GM12878 (cell line): Measurements from ENCODE around the gene STX4.

Source experiments
- CHD2 ChIP-seq: IDR thresholded peaks from 2 replicates; pipeline ENCODE4 v1.6.1; 2011; ENCODE audit warnings: low read depth, low read length, improper control_type of control experiment, borderline replicate concordance
- CHD4 ChIP-seq: fragments of 200-600 bp; sonication (generic); IDR thresholded peaks from 2 replicates; pipeline ENCODE4 v1.6.1; 2016; ENCODE audit warnings: mild to moderate bottlenecking
- CREB1 ChIP-seq: IDR thresholded peaks from 2 replicates; pipeline ENCODE4 v1.6.1; 2012; ENCODE audit warnings: low read depth, mild to moderate bottlenecking, inconsistent platforms
- E2F8 ChIP-seq: fragments of 450-650 bp; IDR thresholded peaks from 2 replicates; pipeline ENCODE4 v1.6.1; 2018; ENCODE audit warnings: mild to moderate bottlenecking, low read depth, moderate library complexity; ENCODE audit not compliant: partially characterized antibody
- FOXM1 ChIP-seq: IDR thresholded peaks from 2 replicates; pipeline ENCODE4 v1.6.1; 2012; ENCODE audit warnings: low read depth, mild to moderate bottlenecking, inconsistent platforms, low read length, moderate library complexity
- PAX8 ChIP-seq: fragments of 450-650 bp; IDR thresholded peaks from 2 replicates; pipeline ENCODE4 v1.6.1; 2017; ENCODE audit warnings: mild to moderate bottlenecking, moderate library complexity
- RAD21 ChIP-seq: IDR thresholded peaks from 2 replicates; pipeline ENCODE4 v1.6.1; 2011; ENCODE audit warnings: mild to moderate bottlenecking, low read depth, low read length, moderate library complexity; ENCODE audit not compliant: insufficient read depth
- REST ChIP-seq: IDR thresholded peaks from 2 replicates; pipeline ENCODE4 v1.6.1; 2012; ENCODE audit warnings: mild to moderate bottlenecking, low read depth, low read length
- STAT1 ChIP-seq: fragments of 450-650 bp; conservative IDR thresholded peaks from 2 replicates; pipeline ENCODE4 v1.6.1; 2014; ENCODE audit warnings: antibody characterized with exemption, mild to moderate bottlenecking
- TAF1 ChIP-seq: IDR thresholded peaks from 2 replicates; pipeline ENCODE4 v1.6.1; 2011; ENCODE audit warnings: mild to moderate bottlenecking, low read depth, low read length, borderline replicate concordance
- TF ChIP-seq, protein P1 (sequence below): fragments of 450-650 bp; IDR thresholded peaks from 2 replicates; pipeline ENCODE4 v1.6.1; 2016; ENCODE audit warnings: mild to moderate bottlenecking
- TF ChIP-seq, protein P2 (sequence below), 3 experiments: IDR thresholded peaks in 2 of 3; conservative IDR thresholded peaks in 1 of 3; 2 replicates each; pipeline ENCODE4 v1.5.1; 2011; ENCODE audit warnings: low read depth in 3 of 3, low read length in 3 of 3, mild to moderate bottlenecking in 3 of 3, control low read depth in 2 of 3, moderate library complexity in 2 of 3, inconsistent platforms in 1 of 3, mixed read lengths in 1 of 3; ENCODE audit not compliant: control insufficient read depth in 2 of 3, insufficient read depth in 1 of 3; ENCODE audit errors: extremely low read depth in 1 of 3

DNA sequence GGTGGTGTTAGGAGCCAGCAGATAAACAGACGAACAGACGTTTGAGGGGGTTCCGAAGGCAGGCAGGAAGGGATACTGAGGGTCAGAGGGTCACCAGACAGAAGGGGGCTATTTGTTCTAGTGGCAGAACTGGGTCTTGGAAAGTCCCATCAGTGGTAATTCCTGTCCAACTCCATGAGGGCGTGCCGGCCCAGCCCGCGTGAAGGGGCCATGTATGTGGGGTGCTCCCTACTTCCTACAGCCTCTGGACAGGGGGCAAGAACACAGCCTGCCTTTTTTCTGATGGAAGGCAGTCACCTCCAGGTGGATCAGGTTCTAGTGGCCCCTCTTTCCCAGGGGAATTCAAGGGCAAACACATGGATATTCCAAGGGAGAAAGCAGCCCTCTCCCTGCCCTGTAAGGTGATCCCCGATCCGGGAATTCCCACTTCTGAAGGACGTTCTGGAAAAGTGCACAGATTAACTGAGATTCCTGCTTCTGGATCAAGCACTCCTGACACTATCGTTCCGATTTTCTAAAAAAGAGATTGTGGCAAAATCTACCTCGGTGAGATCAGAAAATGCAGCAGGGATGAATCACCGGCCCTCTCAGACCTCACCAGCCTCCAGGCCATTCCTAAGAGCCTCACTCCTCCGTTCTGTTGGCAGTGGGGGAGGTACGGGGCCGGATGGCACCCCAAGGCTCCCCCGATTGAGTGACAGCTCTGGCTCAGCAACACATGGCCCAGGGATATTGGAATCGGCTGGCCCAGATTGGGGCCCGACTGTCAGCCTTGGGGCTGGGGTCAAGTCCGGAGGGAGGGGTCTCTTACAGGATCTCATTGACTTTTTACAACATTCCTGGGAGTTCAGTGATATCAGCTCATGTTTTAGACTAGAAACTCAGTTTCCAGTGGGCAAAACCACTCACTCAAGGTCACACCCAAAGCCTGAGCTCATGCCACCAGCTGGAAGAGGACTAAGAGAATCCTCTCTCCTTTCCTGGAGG, 35.3 kb upstream of the STX4 start:
- TF ChIP-seq RAD21: no peak
- TF ChIP-seq STAT1: no peak
- TF ChIP-seq, protein P1, sequence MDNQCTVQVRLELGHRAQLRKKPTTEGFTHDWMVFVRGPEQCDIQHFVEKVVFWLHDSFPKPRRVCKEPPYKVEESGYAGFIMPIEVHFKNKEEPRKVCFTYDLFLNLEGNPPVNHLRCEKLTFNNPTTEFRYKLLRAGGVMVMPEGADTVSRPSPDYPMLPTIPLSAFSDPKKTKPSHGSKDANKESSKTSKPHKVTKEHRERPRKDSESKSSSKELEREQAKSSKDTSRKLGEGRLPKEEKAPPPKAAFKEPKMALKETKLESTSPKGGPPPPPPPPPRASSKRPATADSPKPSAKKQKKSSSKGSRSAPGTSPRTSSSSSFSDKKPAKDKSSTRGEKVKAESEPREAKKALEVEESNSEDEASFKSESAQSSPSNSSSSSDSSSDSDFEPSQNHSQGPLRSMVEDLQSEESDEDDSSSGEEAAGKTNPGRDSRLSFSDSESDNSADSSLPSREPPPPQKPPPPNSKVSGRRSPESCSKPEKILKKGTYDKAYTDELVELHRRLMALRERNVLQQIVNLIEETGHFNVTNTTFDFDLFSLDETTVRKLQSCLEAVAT: no peak
- TF ChIP-seq, protein P2, sequence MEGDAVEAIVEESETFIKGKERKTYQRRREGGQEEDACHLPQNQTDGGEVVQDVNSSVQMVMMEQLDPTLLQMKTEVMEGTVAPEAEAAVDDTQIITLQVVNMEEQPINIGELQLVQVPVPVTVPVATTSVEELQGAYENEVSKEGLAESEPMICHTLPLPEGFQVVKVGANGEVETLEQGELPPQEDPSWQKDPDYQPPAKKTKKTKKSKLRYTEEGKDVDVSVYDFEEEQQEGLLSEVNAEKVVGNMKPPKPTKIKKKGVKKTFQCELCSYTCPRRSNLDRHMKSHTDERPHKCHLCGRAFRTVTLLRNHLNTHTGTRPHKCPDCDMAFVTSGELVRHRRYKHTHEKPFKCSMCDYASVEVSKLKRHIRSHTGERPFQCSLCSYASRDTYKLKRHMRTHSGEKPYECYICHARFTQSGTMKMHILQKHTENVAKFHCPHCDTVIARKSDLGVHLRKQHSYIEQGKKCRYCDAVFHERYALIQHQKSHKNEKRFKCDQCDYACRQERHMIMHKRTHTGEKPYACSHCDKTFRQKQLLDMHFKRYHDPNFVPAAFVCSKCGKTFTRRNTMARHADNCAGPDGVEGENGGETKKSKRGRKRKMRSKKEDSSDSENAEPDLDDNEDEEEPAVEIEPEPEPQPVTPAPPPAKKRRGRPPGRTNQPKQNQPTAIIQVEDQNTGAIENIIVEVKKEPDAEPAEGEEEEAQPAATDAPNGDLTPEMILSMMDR (IDR thresholded peaks at IDR 0.05 in 2 of 3, conservative IDR thresholded peaks at IDR 0.05 in 1 of 3; ENCODE audit: control insufficient read depth in 2 of 3, extremely low read depth in 1 of 3, insufficient read depth in 1 of 3, low read depth in 3 of 3, low read length in 3 of 3): no peak
- TF ChIP-seq CHD2: no peak
- TF ChIP-seq FOXM1: no peak
- TF ChIP-seq PAX8: no peak
- TF ChIP-seq CHD4: no peak
- no peak for TF ChIP-seq E2F8
- TF ChIP-seq REST: no peak
- no peak for TF ChIP-seq TAF1
- TF ChIP-seq CREB1: no peak
